SU-DHL-6 (cell line): ENCODE measurements around the gene CTXND1.

ENCODE experiments used
- CTCF ChIP-seq: fragments of 200-600 bp; sonication (generic); IDR thresholded peaks from one replicate; pipeline ENCODE4 v1.5.1; 2017; ENCODE audit warnings: antibody characterized with exemption, mild to moderate bottlenecking, low read length, moderate library complexity; ENCODE audit not compliant: insufficient read depth, poor library complexity, severe bottlenecking
- EZH2phosphoT487 ChIP-seq: fragments of 200-600 bp; sonication (generic), shearing (Covaris generic); conservative IDR thresholded peaks from 2 replicates; pipeline ENCODE4 v1.6.1; 2018; ENCODE audit warnings: mild to moderate bottlenecking, antibody characterized with exemption, low read length, moderate library complexity, mixed read lengths

- TF ChIP-seq CTCF (no peak), EZH2phosphoT487 (no peak)
Observed at GRCh38 chr15:80163217-80163616, 88.8 kb downstream of the CTXND1 start.
